ENCODE data around the gene CCDC73.

- TF ChIP-seq TEAD4 (CRISPR knock-in tag; IDR thresholded peaks at IDR 0.05): no peak
- TF ChIP-seq ELF4 (CRISPR knock-in tag; IDR thresholded peaks at IDR 0.05; ENCODE audit: low read depth): no peak
- no peak for TF ChIP-seq CTCF (IDR thresholded peaks at IDR 0.05)
- TF ChIP-seq ZBTB43 (CRISPR knock-in tag; IDR thresholded peaks at IDR 0.05): no peak
- TF ChIP-seq NR2C2 (CRISPR knock-in tag; IDR thresholded peaks at IDR 0.05): no peak
- TF ChIP-seq FOXP4 (CRISPR knock-in tag; IDR thresholded peaks at IDR 0.05): no peak
Measured at GRCh38 chr11:32630844-32631243, 163.6 kb downstream of the CCDC73 start.
